Measurements from ENCODE around the gene FUBP1. TPM values are rescaled to one million over a fixed set of nuclear protein-coding genes. Genes with fewer than 3 reads are reported as not detected.

The FUBP1 gene
- polyA plus RNA-seq, 3 donors = 16.5 to 47.3 (median 16.5) TPM

DNA sequence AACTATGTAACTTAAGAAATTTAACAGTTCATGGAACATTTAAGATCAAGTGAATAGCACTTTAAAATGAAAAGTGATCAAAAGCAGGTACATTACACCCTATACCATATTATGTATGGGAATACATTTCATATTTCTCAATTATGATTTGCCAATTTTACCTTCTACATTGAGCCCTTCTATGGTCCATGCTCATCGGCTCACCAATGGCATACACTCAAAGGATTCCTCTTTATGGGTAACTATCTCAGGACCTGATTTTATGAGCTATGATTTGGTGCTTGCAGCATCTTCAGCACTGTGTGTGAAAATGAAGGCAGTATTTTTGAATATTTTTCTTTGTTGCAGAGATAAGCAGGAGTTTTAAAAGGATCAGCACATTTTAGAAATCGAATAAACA, 33.5 kb downstream of the FUBP1 start:
- Histone ChIP-seq H3K9me3 (replicated peaks in 1 of 2; ENCODE audit: control insufficient read depth in 1 of 2, insufficient read depth in 1 of 2, low read length in 2 of 2) (no peaks in the 10 kb centered on the region), H4K20me1 (ENCODE audit: insufficient read depth, low read length) (peaks cover 40% of the 10 kb centered on the region), H3K4me1 (ENCODE audit: control insufficient read depth in 1 of 2, insufficient read depth in 2 of 2, low read length in 2 of 2) (no peaks in the 10 kb centered on the region), H3K36me3 (replicated peaks in 1 of 2; ENCODE audit: control insufficient read depth in 1 of 2, insufficient read depth in 2 of 2, low read length in 2 of 2) (peaks cover 62 to 95% of the 10 kb centered on the region in 2 donors), H3K4me2 (replicated peaks; ENCODE audit: extremely low read depth, low read length, poor library complexity, severe bottlenecking) (no peak overlapping the region), H3K27me3 (ENCODE audit: control insufficient read depth in 2 of 2, insufficient read depth in 2 of 2, low read length in 2 of 2) (no peaks in the 10 kb centered on the region), H3K4me3 (replicated peaks in 1 of 3; ENCODE audit: low read depth in 2 of 3, low read length in 3 of 3) (no peak overlapping the region), H3K9ac (ENCODE audit: insufficient read depth, low read length, poor library complexity, severe bottlenecking) (no peak overlapping the region), H2AFZ (ENCODE audit: insufficient read depth, low read depth, low read length, poor library complexity, severe bottlenecking) (no peak overlapping the region), H3K79me2 (ENCODE audit: insufficient read depth, low read length) (peaks cover 16% of the 10 kb centered on the region), H3K27ac (ENCODE audit: low read depth in 1 of 2, low read length in 2 of 2) (no peak overlapping the region)
- Mint-ChIP-seq H3K4me1 (peaks cover 3% of the 10 kb centered on the region), H3K27me3 (ENCODE audit: low read depth in 3 of 3) (no peaks in the 10 kb centered on the region), H3K4me3 (no peak overlapping the region), H3K9me3 (no peaks in the 10 kb centered on the region), H3K36me3 (peaks cover 54 to 72% of the 10 kb centered on the region in 2 donors), H3K27ac (peak overlapping the region in 1 of 7 donors; percentile 9)
- no peak for DNase-seq
- intact Hi-C loops (cut with micrococcal nuclease) = no loop called here
- TF ChIP-seq, protein P1, sequence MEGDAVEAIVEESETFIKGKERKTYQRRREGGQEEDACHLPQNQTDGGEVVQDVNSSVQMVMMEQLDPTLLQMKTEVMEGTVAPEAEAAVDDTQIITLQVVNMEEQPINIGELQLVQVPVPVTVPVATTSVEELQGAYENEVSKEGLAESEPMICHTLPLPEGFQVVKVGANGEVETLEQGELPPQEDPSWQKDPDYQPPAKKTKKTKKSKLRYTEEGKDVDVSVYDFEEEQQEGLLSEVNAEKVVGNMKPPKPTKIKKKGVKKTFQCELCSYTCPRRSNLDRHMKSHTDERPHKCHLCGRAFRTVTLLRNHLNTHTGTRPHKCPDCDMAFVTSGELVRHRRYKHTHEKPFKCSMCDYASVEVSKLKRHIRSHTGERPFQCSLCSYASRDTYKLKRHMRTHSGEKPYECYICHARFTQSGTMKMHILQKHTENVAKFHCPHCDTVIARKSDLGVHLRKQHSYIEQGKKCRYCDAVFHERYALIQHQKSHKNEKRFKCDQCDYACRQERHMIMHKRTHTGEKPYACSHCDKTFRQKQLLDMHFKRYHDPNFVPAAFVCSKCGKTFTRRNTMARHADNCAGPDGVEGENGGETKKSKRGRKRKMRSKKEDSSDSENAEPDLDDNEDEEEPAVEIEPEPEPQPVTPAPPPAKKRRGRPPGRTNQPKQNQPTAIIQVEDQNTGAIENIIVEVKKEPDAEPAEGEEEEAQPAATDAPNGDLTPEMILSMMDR (IDR thresholded peaks at IDR 0.05) = no peak
- WGBS (ENCODE audit: insufficient coverage) = no CpG with 5 or more reads among the region's 2 CpGs

DNA sequence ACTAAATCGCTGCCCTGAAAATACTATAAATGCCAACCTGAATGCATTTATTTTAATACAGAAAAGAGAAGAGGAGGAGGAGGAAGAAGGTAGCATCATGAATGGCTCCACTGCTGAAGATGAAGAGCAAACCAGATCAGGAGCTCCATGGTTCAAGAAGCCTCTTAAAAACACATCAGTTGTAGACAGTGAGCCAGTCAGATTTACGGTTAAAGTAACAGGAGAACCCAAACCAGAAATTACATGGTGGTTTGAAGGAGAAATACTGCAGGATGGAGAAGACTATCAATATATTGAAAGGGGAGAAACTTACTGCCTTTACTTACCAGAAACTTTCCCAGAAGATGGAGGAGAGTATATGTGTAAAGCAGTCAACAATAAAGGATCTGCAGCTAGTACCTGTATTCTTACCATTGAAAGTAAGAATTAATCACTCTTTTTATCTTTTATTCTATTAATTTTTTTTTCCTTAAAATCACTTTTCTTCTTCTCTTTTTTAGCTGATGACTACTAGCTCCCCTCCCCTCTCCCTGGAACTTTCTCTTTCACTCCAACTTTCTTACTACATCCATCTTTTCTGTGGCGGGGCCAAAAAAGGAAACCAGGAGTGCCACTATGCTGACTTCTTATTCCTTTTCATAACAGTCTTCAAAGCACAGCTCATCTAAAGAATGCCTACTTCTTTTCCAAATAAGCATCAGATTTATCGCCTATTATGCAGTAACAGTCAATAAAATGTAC, 36.3 kb downstream of the FUBP1 start:
- H4K20me1 ChIP-seq (ENCODE audit: insufficient read depth, low read length) = peaks cover 14% of the 10 kb centered on the region
- DNase-seq = no peak
- H3K4me3 ChIP-seq (replicated peaks in 1 of 3; ENCODE audit: low read depth in 2 of 3, low read length in 3 of 3) = no peak overlapping the region
- TF ChIP-seq, protein P1 (IDR thresholded peaks at IDR 0.05) = no peak
- intact Hi-C loops (cut with micrococcal nuclease) = no loop called here
- Mint-ChIP-seq H3K9me3 (no peaks in the 10 kb centered on the region), H3K4me1 (peaks cover 3% of the 10 kb centered on the region), H3K27ac (peak overlapping the region in 2 of 7 donors; percentile 27 to 42), H3K27me3 (ENCODE audit: low read depth in 3 of 3) (no peaks in the 10 kb centered on the region), H3K4me3 (no peak overlapping the region), H3K36me3 (peaks cover 39 to 49% of the 10 kb centered on the region in 2 donors)
- H3K36me3 ChIP-seq (replicated peaks in 1 of 2; ENCODE audit: control insufficient read depth in 1 of 2, insufficient read depth in 2 of 2, low read length in 2 of 2) = peaks cover 36 to 67% of the 10 kb centered on the region in 2 donors
- no peak overlapping the region for H3K9ac ChIP-seq (ENCODE audit: insufficient read depth, low read length, poor library complexity, severe bottlenecking)
- H2AFZ ChIP-seq (ENCODE audit: insufficient read depth, low read depth, low read length, poor library complexity, severe bottlenecking) = no peak overlapping the region
- 80% methylated on average over 1 of the region's 4 CpGs for WGBS (ENCODE audit: insufficient coverage)
- no peaks in the 10 kb centered on the region for H3K9me3 ChIP-seq (replicated peaks in 1 of 2; ENCODE audit: control insufficient read depth in 1 of 2, insufficient read depth in 1 of 2, low read length in 2 of 2)
- H3K27ac ChIP-seq (ENCODE audit: low read depth in 1 of 2, low read length in 2 of 2) = no peak overlapping the region
- no peak overlapping the region for H3K4me2 ChIP-seq (replicated peaks; ENCODE audit: extremely low read depth, low read length, poor library complexity, severe bottlenecking)
- H3K4me1 ChIP-seq (ENCODE audit: control insufficient read depth in 1 of 2, insufficient read depth in 2 of 2, low read length in 2 of 2) = no peaks in the 10 kb centered on the region
- H3K27me3 ChIP-seq (ENCODE audit: control insufficient read depth in 2 of 2, insufficient read depth in 2 of 2, low read length in 2 of 2) = no peaks in the 10 kb centered on the region
- no peaks in the 10 kb centered on the region for H3K79me2 ChIP-seq (ENCODE audit: insufficient read depth, low read length)
